AG04450 (cell line): Measurements from ENCODE around the gene CLK4. TPM values are rescaled to one million over a fixed set of nuclear protein-coding genes. Genes with fewer than 3 reads are reported as not detected.

Experiments used
- CTCF ChIA-PET: fragments of 300-600, 350-600 bp; formaldehyde crosslinking; extraction: SDS; loops from one replicate; lab custom pipeline; 2022; ENCODE audit warnings: antibody characterized with exemption, inconsistent platforms; lab: Charles Lee
- POLR2A ChIA-PET: fragments of 350-600 bp; formaldehyde crosslinking; extraction: SDS; loops from one replicate; lab custom pipeline; 2021; ENCODE audit warnings: antibody characterized with exemption, inconsistent platforms; lab: Yijun Ruan, JAX
- DNase-seq: peaks from one replicate; pipeline ENCODE4 v3.0.0-alpha.2; 2011; ENCODE audit warnings: low read depth, low spot score
- H3K27ac ChIP-seq: one replicate; pipeline ENCODE4 v1.5.1; 2012; ENCODE audit warnings: low read depth, low read length, control low read depth
- H3K27me3 ChIP-seq: one replicate; pipeline ENCODE4 v1.6.0; 2012; ENCODE audit warnings: low read length; ENCODE audit not compliant: control insufficient read depth, insufficient read depth
- H3K4me3 ChIP-seq: 2 replicates; pipeline ENCODE4 v1.5.1; 2011; ENCODE audit warnings: mild to moderate bottlenecking, low read depth, low read length, control low read depth
- H3K9me3 ChIP-seq: 2 replicates; pipeline ENCODE4 v1.5.1; 2012; ENCODE audit warnings: low read length; ENCODE audit not compliant: control insufficient read depth, insufficient read depth
- polyA plus RNA-seq: library from polyadenylated mRNA; depleted of rRNA; stranded (reverse); fragments of >200 nt; gene quantifications from 2 replicates; pipeline ENCODE4 v1.2.3, GENCODE V29; 2011
- TF ChIP-seq, protein P1 (sequence below): IDR thresholded peaks from 2 replicates; pipeline ENCODE4 v1.5.1; 2011; ENCODE audit warnings: low read depth, low read length, control low read depth, inconsistent platforms

CLK4 gene
- polyA plus RNA-seq, 1 experiment: 30.7 TPM

DNA sequence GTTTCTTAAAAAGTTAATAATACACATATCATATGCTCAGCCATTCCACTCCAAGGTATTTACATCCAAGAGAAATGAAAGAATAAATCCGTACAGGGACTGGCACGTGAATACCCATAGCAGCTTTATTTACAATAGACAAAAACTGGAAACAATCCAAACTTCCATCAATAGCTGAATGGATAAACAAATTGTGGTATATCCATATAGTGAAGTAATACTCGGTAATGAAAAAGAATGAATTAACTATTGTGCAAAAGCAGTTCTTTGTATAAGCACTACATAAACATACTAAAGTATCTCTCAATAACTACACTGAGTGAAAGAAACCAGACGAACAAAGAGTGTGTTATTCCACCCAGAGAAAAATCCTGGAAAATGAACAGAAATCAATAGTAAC is 54.2 kb downstream of the CLK4 start:
- ChIA-PET POLR2A (no interaction called here), CTCF (no interaction called here)
- TF ChIP-seq, protein P1, sequence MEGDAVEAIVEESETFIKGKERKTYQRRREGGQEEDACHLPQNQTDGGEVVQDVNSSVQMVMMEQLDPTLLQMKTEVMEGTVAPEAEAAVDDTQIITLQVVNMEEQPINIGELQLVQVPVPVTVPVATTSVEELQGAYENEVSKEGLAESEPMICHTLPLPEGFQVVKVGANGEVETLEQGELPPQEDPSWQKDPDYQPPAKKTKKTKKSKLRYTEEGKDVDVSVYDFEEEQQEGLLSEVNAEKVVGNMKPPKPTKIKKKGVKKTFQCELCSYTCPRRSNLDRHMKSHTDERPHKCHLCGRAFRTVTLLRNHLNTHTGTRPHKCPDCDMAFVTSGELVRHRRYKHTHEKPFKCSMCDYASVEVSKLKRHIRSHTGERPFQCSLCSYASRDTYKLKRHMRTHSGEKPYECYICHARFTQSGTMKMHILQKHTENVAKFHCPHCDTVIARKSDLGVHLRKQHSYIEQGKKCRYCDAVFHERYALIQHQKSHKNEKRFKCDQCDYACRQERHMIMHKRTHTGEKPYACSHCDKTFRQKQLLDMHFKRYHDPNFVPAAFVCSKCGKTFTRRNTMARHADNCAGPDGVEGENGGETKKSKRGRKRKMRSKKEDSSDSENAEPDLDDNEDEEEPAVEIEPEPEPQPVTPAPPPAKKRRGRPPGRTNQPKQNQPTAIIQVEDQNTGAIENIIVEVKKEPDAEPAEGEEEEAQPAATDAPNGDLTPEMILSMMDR: no peak
- Histone ChIP-seq H3K27ac (no peak overlapping the region), H3K9me3 (peaks cover 29% of the 10 kb centered on the region), H3K27me3 (no peaks in the 10 kb centered on the region), H3K4me3 (no peak overlapping the region)
- DNase-seq: no peak

DNA sequence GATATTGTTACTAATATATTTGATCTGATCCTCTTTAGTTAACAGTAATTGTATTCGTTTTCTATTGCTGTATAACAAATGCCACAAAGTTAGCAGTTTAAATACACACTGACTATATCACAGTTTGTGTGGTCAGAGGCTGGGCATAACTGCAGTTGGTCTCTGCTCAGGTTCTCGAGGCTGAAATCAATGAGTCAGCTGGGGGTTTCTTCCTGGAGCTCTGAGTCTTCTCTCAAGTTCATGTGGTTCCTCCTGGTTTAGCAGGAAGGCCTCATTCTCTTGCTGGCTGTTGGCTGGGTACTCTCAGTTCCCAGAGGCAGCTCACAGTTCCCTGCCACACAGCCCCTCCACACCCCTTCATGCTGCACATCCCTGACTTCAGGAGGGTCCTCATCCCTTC is 57.4 kb downstream of the CLK4 start:
- H3K27me3 ChIP-seq: no peaks in the 10 kb centered on the region
- DNase-seq: no peak
- H3K9me3 ChIP-seq: peaks cover 16% of the 10 kb centered on the region
- TF ChIP-seq, protein P1: no peak
- CTCF ChIA-PET: no interaction called here
- POLR2A ChIA-PET: no interaction called here
- H3K4me3 ChIP-seq: no peak overlapping the region
- no peak overlapping the region for H3K27ac ChIP-seq

DNA sequence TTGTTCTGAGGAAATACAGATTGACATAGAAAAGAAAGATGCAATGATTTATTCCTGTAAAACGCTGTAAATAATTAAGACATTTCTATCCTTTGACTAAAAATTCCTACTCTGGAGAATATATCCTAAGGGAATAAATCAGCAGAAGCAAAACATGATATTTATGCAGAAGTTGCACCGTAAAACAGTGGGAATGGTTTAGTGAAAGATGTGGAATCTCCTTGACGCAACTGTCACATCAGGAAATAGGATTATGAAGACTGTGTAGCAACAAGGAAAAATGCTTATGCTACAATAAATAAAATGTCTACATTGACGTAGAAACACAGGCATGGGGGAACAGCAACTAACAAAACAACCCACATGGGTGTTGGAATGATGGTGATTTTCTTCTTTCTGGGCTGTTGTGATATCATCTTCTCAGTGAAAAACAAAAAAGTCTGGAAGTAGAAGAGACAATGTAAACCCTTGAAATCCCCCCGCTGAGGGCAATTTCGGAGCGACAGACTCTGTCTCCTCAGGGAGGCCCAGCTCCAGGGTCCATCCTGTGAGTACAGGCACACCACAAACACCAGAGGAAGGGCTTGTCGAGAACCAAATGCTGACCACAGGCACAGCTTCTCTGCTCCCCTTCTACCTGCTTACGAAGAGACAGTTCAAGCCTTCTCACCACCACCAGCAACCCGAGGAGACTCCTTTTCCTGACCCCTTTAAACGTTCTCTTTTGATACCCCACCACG is 61.9 kb downstream of the CLK4 start:
- H3K27ac ChIP-seq: no peak overlapping the region
- no peak overlapping the region for H3K4me3 ChIP-seq
- no peaks in the 10 kb centered on the region for H3K27me3 ChIP-seq
- TF ChIP-seq, protein P1: no peak
- ChIA-PET POLR2A (no interaction called here), CTCF (no interaction called here)
- no peak for DNase-seq
- peaks cover 41% of the 10 kb centered on the region for H3K9me3 ChIP-seq

DNA sequence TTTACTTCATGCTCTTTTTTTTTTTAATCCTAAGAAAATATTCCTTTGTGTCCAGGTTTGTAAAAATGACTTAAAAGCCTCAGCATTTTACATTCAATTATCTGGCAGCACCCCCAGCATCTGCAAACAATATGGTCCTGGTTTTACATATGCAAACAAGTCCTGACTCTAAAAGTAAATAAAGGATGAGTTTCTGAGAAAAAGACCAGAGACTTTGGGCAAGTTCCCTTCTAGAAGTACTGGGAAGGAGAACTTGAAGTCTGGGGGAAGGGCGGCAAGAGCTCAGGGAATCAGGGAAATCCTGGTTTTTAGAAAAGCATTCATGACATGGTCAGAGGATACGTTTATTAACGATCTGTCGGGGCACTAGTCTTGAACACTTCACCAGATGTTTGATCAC is 62.5 kb downstream of the CLK4 start:
- Histone ChIP-seq H3K9me3 (peaks cover 38% of the 10 kb centered on the region), H3K27ac (no peak overlapping the region), H3K4me3 (no peak overlapping the region), H3K27me3 (no peaks in the 10 kb centered on the region)
- ChIA-PET POLR2A (no interaction called here), CTCF (no interaction called here)
- no peak for DNase-seq
- TF ChIP-seq, protein P1: no peak

DNA sequence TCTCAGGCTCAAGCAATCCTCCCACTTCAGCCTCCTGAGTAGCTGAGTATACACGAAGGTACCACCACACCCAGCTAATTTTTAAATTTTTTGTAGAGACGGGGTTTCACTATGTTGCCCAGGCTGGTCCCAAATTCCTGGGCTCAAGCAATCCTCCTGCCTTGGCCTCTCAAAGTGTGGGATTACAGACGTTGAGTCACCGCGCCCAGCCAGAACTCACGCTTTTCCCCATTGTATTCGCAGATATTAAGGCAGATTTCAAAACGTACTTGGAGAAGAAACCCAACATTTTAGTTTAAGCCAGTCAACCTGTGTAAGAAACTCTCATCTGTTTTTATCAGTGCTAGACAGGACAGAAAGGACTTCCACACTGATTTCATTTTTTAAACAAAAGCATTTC is 63.2 kb downstream of the CLK4 start:
- TF ChIP-seq, protein P1: no peak
- Histone ChIP-seq H3K27me3 (no peaks in the 10 kb centered on the region), H3K4me3 (no peak overlapping the region), H3K9me3 (peaks cover 43% of the 10 kb centered on the region), H3K27ac (no peak overlapping the region)
- ChIA-PET POLR2A (no interaction called here), CTCF (no interaction called here)
- DNase-seq: no peak
